ENCODE measurements around the gene SP9.

DNA sequence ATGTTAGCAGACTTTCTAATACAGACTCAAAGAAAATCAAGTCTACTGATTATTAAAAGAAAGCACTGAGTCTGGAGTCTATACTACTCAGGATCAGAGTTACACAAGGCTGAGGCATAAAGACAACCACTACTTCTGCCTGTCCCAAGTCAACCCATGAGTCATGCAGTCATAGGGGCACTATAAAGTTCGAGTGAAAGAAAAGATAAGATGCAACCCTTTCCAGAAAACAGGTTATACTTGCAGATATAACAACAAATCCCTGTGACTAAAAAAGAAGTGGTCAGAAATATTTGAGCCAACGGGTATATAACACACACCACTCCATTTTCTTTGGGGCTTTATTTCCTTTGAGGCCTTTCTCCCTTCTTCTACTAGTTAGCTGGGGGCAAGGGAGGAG lies 42.2 kb downstream of the SP9 start:
- TF ChIP-seq, protein P1, sequence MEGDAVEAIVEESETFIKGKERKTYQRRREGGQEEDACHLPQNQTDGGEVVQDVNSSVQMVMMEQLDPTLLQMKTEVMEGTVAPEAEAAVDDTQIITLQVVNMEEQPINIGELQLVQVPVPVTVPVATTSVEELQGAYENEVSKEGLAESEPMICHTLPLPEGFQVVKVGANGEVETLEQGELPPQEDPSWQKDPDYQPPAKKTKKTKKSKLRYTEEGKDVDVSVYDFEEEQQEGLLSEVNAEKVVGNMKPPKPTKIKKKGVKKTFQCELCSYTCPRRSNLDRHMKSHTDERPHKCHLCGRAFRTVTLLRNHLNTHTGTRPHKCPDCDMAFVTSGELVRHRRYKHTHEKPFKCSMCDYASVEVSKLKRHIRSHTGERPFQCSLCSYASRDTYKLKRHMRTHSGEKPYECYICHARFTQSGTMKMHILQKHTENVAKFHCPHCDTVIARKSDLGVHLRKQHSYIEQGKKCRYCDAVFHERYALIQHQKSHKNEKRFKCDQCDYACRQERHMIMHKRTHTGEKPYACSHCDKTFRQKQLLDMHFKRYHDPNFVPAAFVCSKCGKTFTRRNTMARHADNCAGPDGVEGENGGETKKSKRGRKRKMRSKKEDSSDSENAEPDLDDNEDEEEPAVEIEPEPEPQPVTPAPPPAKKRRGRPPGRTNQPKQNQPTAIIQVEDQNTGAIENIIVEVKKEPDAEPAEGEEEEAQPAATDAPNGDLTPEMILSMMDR (IDR thresholded peaks at IDR 0.05): no peak
- TF ChIP-seq POLR2A (IDR thresholded peaks at IDR 0.05): no peak

Measured in testis (tissue), 2 donors.